HG03108 (cell line): ENCODE measurements around the gene IL12RB2.

Source experiments
- ATAC-seq: cut with Tn5 transposase; IDR thresholded peaks from one replicate; pipeline ENCODE4 v1.9.1; 2021; ENCODE audit warnings: moderate library complexity; ENCODE audit not compliant: unreplicated experiment

IL12RB2 gene

DNA sequence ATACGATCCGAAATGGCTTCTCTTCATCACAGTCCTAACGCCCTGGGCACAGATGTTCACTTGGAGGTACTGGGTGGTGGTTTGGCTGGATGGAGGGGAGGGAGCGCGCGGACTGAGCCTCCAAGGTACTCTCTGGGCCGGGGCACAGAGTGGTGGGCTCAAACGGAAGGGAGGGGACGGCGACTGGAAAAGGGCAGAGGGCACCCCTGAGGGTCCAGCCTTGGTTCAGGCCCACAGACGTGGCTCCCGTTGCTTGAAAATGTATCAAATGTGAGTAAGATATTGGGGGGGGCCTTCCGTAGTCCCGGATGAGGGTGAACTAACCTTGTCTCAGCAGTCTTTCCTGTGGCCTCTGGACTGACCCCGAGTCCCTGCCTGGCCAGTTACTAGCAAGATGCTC lies 463 bp downstream of the IL12RB2 start:
- ATAC-seq, result no peak

GRCh38 chr1:67312615-67313014 lies 4.9 kb downstream of the IL12RB2 start:
- no peak for ATAC-seq

GRCh38 chr1:67313934-67314671 lies 6.4 kb downstream of the IL12RB2 start:
- no peak for ATAC-seq

DNA sequence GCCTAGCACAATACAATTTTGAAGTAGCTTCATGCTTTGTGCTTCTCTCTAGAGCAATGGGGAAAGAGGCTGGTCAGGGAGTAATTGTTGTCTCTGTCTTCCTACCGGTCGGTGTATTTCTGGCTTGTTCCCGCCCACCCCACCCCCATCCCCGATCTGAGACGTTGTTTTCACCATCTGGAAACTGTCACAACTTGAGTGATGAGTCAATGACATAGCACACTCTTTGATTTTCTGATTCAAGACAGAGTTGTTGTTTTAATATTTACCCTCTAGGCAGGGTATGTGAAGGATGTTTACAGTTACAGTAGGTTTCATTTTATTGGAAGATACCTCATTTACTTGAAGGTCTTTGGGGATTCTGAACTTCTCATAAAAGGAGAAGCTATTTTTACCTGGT lies 7.0 kb downstream of the IL12RB2 start:
- no peak for ATAC-seq

DNA sequence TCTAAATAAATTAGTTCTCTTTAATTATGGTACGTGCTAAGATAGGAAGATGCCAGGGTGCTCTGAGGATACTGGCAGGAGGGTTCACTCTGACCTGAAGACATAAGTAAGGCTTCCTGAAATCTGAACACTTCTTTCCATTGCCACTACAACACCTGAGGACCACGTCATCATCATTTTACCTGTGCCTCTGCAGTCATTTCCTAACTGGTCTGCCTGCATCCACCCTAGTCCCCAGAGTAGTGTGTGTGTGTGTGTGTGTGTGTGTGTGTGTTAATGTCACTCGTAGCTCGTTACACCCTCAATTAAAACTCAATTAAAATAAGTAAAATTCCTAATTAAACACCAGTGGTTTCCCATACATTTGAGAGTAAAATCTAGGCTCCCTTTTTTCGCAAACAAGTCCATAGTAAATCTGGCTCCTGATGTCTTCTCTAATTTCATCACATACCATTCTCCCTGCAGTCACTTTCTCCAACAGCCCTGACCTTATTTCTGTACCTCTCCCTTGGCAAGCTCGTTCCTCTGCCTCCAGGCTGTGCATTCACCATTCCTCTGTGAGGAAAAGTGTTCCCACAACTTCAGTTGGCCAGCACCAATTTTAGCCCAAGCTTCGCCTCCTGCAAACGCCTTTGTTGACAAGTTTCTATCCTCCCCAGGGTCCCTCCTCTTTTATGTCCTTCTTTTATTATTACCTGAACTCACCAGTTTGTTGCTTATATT lies 8.7 kb downstream of the IL12RB2 start:
- ATAC-seq, result no peak

GRCh38 chr1:67316918-67317317 lies 9.2 kb downstream of the IL12RB2 start:
- no peak for ATAC-seq

GRCh38 chr1:67317803-67318202 lies 10.1 kb downstream of the IL12RB2 start:
- ATAC-seq, result no peak

DNA sequence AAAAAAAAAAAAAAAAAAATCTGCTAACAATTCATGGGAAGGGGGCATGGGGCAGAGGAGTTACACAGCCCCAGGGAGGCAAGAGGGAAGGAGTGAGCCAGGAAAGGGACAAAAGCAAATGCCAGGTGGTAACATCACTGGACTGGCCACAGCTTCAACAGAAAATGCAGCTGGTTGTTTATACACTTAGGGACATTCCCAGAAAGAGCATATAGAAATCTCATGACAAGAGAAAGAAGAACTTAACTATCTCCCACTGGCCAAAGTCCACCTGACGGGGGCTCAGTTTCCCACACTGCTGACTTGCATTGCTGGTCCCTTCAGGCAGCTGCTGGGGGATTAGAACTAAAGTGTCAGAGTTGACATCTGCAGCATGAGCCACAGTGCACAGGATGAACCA lies 14.8 kb downstream of the IL12RB2 start:
- ATAC-seq, result no peak

DNA sequence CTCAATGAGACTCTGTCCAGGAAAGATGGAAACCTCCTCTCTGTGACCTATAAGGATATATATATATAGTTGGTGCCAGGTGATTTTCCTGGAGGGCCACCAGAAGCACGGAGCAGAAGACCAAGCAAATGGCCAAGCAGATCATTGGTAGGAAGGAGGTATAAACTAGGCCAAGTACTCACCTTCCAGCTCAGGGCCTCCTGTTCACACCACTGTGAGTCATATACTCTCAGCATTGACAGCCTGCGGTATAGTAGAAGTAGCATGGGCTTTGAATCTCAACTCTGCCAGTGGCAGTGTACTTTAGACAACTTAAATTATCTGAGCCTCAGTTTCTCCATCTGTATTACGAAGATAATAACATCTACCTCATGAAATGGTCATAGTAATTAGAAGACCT lies 15.4 kb downstream of the IL12RB2 start:
- ATAC-seq, result no peak

- no peak for ATAC-seq
Observed at GRCh38 chr1:67324068-67324467, 16.4 kb downstream of the IL12RB2 start.

- ATAC-seq, result no peak
Observed at GRCh38 chr1:67327864-67328466, 20.3 kb downstream of the IL12RB2 start.

DNA sequence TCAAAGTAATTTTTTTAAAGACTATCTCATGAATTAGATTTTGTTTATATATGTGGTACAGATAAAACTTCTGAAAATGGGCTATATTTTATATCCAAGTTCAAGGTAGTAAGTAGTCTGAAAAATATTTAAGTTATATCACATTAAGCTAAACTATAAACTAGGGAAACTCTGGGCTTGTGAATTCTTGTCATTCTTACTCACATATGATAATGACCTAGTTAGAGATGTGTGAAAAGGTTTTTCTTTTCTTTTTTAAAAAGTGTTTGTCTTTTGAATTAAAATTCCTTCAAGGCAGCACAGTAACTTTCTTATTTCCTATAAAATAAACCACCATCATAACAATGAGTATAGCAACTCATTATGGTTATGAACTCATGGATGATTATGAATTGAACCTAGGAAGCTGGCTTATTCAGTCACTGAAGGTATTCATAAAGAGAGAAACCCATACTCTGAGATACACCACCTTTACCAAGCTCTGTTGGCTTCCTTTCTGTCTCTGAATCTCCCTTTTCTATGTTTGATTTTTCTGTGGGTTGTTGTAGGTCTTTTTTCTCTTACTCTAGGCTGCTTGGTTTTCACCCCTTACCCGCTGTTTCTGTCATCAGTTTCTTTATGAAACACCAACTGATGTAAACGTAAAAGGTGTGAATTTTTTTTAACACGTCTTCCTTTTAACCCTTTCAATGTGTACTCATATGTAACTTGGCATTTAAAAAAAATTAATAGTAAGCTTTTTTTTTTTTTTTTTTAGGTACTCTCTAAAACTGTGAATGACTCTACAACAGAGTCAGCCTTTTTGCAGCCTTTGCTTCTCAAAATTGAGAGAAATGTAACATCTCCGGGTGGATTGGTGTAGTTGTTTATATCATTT lies 25.2 kb downstream of the IL12RB2 start:
- ATAC-seq, result peak; percentile 94

DNA sequence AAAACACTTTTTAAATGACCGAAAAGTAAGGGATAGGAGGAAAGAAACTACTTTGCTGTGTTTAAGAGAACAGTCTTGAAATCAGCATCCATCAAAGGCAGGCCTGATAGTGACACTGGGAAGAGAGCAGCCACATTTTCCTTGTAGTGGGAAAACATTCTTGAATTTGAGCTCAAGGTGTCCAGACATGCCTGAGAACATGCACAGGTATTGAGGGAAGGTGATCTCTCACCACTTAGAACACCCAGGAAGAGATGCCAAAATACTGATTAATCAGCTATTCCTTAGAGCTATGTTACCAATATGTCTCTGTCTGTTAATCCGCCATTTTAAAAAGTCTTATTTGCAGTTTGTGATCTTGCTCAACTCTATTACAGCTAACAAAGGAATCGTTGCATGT lies 25.9 kb downstream of the IL12RB2 start:
- no peak for ATAC-seq

GRCh38 chr1:67335411-67335810 lies 27.7 kb downstream of the IL12RB2 start:
- no peak for ATAC-seq

- no peak for ATAC-seq
Observed at GRCh38 chr1:67336157-67336556, 28.5 kb downstream of the IL12RB2 start.

GRCh38 chr1:67336783-67337182 lies 29.1 kb downstream of the IL12RB2 start:
- ATAC-seq, result no peak

DNA sequence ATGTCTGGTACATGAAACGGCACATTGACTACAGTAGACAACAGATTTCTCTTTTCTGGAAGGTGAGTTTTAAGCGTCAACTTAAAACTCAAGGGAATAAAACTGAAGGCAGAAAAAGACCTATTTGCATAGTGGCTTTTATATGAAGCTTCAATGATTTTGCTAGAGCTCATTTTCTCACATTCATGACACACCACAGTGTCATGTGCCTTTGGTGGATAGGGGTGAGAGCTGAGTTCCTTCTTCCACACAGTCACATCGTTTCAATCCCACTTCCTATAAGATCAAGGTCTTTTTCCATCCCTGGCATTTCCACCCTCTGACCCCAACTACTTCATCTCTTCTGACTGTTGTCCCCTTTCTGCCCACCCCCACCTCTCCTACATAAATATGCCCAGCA lies 31.0 kb downstream of the IL12RB2 start:
- ATAC-seq, result peak; percentile 37

GRCh38 chr1:67339623-67340343 lies 32.1 kb downstream of the IL12RB2 start:
- peak; percentile 40 for ATAC-seq

DNA sequence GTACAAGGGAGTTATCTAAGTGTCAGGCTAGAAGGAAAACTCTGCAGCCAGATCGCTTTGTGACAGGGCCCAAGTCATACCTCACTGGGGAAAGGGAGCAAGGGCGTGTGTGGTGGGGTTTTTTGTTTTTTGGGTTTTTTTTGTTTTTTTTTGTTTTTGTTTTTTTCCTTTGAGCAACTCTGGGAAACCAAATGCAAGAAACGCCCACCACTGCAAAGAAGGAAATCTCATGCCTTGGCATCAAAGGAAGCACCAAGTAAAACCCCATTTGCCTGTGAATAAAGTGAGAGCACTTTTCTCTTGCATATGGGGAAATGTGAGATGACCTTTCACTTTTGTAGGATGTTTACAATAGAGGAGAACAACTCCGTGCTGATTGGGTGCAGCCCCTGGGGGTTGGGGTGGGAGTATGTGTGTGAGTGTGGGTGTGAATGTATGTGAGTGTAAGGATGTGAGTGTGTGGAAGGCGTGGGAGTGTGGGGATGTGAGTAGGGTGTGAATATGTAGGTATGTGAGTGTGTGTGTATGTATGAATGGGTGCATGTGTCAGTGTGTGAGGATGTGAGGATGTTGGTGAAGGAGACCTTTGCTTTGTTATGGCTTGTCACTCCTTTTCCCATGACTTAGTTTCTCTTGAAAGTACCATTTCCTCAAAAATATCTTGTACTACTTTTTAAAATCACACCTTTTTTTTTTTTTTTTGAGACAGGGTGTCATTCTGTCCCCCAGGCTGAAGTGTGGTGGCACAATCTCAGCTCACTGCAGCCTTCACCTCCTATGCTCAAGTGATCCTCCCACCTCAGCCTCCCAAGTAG lies 34.6 kb downstream of the IL12RB2 start:
- ATAC-seq, result peak; percentile 33

DNA sequence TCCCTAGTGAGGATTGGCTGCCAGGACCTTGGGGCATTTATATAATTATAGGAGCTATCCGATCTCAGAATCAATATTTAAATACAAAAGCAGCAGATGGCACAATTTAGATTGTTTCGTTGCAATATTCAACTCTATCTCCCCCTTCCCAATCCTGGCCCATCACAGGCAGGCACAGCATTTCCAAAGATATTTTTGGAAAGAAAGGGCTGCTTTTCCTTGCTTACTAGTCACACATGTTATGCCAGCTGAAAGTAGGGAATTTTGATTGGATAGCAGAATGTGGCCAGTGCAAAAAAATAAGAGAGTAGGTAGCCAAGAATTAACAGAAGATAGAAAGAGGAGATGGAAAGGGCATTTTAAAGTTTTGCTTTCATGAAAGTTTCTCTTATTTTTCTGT lies 37.9 kb downstream of the IL12RB2 start:
- no peak for ATAC-seq
